HG03280 (cell line): ENCODE data around the gene ZNF81.
A peak's percentile ranks its signal among the peaks of the same experiment; 100 is the strongest.
"Not testable (repeated sequence)": the region's sequence is repeated elsewhere in the genome, so short reads cannot be mapped to it uniquely, and the experiment has no call there.

Experiments used
- ATAC-seq: cut with Tn5 transposase; IDR thresholded peaks from one replicate; pipeline ENCODE4 v1.9.1; 2021; ENCODE audit warnings: mild to moderate bottlenecking, moderate library complexity; ENCODE audit not compliant: unreplicated experiment

Gene ZNF81

DNA sequence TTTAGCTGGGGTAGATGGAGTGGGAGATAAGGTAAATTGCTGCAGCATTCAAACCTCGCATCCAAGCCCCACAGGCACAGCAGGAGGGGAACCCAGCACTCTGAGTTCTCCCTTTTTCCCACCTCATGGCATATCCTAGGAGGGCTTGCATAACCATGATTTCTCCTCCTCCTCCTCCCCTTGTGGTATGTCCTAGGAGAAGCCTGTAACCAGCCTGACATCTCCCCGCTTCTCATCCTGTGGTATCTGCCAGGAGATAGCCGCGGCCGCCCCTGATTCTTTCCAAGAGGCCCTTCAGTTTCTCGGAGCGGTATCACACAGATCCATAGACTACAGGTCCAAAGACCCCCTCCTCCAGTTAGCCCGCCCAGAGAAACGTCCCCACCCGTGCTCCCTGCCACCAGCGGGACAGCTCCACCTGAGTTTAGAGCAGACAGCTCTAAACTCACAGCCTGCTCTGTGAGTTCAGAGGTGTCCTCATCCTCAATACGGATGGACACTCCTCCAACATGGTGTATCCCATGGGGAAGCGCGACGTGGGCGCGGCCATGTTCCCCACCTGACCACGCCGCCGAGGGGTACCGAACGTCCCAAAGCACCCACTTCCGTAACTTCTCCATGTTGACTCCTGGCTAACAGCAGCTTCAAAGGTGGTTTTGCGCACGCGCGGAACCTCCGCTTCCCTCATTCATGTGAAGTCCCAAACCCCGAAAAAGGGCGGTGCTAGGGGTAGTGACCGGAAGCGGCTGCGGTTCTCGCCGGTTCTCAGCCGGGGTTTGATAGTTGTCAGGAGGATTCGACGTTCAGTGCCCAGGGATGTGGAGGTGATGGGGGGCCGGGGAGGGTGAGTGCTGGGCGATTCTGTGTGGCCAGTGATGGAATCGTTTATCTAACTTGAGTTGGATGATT is at the start of gene ZNF81:
TSS of gene ZNF81 (plus strand) at position 739 of the 909 bp plus-strand sequence. CDS start 9,366 bp downstream, outside the sequence.
- peak; percentile 86 for ATAC-seq

- no peak for ATAC-seq
These were observed 40.2 kb upstream of the ZNF81 start for GRCh38 chrX:47796433-47796906.

DNA sequence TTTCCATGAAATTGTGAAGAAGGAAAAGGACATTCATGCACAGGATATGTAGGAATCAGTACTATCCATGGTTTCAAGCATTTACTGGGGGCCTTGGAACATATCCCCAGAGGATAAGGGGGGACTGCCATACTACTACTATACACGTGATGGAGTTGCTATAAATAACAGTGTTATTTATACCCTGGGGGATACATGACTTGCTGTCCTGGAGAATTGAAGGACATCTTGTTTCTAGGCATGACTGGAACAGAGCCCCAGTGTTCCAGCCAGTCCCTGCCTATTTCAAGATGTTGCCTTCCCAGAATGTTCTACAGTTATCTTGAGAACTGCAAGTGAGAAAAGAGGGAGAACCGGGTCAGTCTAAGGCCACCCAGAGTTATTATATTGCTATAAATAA is 39.6 kb upstream of the ZNF81 start:
- ATAC-seq: no peak

GRCh38 chrX:47798861-47799260 is 37.8 kb upstream of the ZNF81 start:
- no peak for ATAC-seq

DNA sequence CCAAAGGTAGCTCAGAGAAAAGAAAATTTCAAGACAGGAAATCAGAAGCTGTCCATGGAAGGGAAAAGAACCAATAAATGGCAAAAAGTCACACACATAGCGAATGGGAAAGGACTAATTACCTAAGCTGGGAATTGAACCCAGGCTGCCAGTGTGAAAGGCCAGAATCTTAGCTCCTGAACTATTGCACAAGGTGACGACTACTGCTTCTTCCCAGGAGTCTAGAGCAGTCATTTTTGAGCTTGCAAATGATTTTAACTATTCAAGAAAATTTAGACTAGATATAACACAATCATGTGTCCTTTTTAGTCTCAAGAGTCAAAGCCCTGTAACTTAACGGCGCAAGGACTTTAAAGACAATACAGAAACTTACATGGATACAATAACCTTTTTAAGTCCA is 34.1 kb upstream of the ZNF81 start:
- no peak for ATAC-seq

DNA sequence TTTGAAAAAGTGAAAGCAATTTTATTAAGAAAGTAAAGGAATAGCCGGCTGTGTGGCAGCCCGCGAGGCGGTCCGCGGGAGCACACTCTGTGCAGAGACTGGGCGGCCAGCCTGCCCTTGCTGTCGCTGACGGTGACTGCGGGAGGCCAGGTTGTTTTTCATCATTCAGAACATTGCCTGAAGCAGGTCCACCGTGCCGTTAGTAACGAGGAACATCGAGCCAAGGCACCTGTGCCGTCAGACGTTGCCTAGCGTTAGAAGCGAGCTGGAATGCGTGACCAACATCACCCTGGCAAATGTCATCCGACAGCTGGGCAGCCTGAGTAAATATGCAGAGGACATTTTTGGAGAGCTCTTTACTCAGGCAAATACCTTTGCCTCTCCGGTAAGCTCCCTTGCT is 33.6 kb upstream of the ZNF81 start:
- ATAC-seq: not testable (repeated sequence)

- ATAC-seq: no peak
These were observed 32.4 kb upstream of the ZNF81 start for GRCh38 chrX:47804315-47804714.

- not testable (repeated sequence) for ATAC-seq
These were observed 30.9 kb upstream of the ZNF81 start for GRCh38 chrX:47805844-47806243.

DNA sequence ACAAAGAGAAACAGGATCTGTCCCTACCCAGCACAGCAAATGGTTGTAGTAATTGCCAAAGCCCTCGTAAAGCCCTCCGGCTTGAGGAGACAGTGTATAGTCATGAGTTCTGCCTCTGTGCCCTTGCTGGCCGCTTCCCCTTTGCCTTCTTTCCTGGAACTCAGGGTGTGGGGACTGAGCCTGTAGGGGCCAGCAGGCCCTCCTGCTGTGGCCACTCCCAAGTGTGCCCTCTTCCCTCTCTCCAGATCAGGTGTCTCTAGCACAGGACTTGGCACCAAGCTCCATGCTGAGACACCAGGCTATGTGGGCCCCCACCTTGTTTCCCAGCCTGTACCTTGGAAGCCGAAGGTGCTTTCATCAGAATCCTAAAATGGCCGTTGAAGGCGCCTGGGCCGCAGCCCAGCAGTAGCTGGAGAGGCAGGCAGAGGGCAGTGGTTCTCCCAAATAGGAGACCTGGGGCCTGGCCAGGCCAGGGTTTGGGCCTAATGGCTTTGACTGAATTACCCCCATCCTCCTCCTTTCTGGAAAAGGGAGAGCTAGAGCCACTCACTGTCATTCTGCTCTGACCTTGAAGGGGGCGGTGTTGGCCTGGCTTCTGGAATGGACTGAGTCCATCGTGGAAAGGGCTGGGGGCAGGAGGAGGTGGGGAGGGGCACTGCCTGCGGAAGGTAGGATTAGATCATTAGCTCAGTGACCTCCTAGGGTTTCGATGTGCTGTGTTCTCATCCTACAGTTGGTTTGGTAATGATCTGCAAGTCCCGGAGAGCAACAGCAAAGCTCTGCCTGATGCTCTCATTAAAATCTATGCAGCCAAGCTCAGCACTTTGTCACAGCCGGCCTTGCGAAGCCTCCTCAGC is 30.1 kb upstream of the ZNF81 start:
- not testable (repeated sequence) for ATAC-seq

DNA sequence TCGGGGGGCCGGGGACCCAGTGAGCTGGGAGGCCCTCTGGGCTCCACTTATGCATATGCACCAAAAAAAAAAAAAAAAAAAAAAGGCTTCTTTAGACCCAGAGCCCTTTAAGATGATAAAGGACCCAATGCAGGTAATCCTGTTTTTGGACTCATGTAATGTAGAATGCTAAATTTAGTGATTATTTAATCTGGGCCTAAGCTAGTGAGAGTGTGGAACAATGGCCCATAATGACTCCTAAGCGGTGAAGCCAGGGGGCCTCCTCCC is 29.5 kb upstream of the ZNF81 start:
- ATAC-seq: not testable (repeated sequence)

- ATAC-seq: no peak
These were observed 29.2 kb upstream of the ZNF81 start for GRCh38 chrX:47807548-47807947.

DNA sequence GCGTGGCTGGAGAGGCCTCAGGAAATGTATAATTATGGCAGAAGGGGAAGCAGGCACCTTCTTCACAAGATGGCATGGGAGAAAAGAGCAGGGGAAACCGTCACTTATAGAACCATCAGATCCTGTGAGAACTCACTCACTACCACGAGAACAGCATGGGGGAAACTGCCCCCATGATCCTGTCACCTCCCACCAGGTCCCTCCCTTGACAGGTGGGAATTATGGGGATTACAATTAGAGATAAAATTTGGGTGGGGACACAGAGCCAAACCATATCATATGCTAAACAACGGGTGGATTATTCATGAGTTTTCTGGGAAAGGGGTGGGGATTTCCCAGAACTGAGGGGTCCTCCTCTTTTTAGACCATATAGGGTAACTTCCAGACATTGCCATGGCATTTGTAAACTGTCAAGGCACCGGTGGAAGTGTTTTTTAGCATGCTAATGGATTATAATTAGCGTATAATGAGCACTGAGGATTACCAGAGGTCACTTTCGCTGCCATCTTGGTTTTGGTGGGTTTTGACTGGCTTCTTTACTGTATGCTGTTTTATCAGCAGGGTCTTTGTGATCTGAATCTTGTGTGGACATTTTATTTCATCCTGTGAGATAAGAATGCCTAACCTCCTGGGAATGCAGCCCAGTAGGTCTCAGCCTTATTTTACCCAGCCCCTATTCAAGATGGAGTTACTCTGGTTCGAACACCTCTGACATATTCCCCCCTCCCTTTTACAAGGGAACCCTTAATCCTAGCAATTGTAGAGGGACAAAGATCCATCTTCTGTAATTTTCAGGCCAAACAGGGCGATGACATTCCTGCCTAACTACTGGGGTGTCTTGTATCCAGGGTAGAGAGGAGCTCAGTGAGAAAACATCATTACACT is 27.6 kb upstream of the ZNF81 start:
- ATAC-seq: no peak

- ATAC-seq: no peak
These were observed 21.9 kb upstream of the ZNF81 start for GRCh38 chrX:47814851-47815250.

GRCh38 chrX:47815901-47816845 is 20.5 kb upstream of the ZNF81 start:
- ATAC-seq: no peak

DNA sequence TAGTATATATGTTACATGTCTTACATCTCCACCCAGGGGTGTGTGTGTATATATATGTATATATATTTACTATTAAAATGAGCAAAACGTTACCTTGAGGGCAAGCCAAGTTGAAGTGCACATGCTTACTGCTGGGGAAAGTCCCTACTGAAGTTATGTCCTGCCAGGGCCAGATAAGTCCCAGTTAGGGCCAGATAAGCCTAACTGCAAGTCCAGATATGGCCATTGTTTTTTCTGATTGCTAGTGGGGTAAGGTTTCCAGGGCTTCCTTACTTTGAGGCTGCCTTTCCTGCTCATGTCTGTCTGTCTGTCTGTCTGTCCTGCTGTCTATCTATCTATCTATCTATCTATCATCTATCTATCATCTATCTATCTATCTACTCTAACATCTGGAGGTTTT is 19.3 kb upstream of the ZNF81 start:
- ATAC-seq: no peak

DNA sequence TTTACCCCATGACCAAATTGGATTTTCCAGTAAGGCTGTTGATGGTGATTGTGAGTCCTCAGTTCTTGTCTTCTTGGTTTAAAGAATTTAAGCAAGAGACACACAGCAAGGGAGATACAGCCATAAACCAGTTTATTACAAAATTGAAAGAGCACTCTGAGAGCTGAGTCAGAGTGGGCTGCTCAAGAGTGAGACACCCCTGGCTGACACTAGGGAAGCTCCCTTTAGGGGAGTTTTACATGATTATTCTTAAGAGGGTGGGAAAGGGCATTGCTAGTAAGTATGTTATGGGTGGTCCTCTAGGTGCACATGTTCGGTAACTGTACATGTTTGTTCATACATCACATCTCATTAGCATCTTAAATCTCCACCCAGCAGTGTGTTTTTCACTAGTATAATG is 18.8 kb upstream of the ZNF81 start:
- no peak for ATAC-seq

- no peak for ATAC-seq
These were observed 7.7 kb upstream of the ZNF81 start for GRCh38 chrX:47828984-47829383.

GRCh38 chrX:47831788-47832187 is 4.9 kb upstream of the ZNF81 start:
- ATAC-seq: no peak

DNA sequence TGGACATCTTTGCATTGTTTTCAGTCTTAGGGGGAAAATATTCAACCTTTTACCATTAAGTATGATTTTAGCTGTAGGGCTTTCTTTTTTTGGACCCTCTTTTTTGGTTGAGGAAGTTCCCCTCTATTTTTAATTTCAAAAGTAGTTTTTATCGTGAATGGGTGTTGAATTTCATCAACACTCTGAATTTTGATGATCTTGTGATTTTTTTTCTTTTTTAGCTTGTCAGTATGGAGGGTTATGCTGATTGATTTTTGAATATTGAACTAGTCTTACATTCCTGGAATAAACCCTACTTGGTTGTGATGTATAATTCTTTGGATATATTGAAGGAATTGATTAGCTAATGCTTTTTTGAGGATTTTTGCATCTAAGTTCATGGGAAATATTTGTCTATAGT is 1.7 kb downstream of the ZNF81 start:
- ATAC-seq: no peak

- ATAC-seq: no peak
These were observed 3.4 kb downstream of the ZNF81 start for GRCh38 chrX:47840111-47840510.
